CD1c-positive myeloid dendritic cell (primary cell): ENCODE measurements around the gene BCOR.

Experiments
- DNase-seq: peaks from one replicate; pipeline ENCODE4 v3.0.0-alpha.2; 2016; ENCODE audit errors: extremely low spot score

The BCOR gene

DNA sequence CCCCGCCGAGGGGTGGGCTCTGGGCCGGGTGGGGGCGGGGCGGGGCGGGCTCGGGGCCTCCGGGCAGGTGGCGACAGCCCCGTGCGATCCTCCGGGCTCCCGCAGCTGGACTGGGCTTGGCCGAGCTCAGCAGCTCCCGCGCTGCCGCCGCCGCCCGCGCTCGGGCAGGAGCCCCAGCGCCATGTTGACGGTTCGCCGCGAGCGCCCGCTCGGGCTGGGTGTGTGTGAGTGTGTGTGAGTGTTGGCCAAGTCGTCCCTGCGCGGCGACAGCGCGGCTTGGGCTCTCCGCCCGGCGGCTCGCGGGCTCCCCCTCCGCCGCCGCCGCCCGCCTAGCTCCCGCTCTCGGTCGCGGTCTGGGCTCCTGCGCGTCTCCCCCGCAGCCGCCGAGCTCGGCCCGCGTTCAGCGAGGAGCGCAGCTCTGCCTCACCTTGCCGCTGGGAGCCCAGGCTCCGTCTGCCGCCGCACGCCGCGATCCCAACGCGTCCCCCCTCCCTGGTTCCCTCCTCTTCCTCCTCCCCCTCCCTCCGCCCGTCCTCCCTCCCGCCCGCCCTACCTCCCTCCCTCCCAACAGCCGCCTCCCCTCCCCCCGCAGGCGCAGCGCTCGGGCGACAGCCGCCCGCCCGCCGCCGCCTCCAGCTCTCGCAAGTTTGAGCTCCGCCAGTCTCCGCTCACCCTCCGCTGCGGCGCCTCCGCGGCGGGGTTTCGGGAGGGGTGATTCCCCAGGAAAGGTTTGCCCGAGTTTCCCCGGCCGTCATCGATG, at the start of gene BCOR:
Gene BCOR (minus strand): TSS at position 455 of the 760 bp plus-strand sequence. CDS start 20,029 bp downstream, outside the sequence.
- peak; percentile 65 for DNase-seq

DNA sequence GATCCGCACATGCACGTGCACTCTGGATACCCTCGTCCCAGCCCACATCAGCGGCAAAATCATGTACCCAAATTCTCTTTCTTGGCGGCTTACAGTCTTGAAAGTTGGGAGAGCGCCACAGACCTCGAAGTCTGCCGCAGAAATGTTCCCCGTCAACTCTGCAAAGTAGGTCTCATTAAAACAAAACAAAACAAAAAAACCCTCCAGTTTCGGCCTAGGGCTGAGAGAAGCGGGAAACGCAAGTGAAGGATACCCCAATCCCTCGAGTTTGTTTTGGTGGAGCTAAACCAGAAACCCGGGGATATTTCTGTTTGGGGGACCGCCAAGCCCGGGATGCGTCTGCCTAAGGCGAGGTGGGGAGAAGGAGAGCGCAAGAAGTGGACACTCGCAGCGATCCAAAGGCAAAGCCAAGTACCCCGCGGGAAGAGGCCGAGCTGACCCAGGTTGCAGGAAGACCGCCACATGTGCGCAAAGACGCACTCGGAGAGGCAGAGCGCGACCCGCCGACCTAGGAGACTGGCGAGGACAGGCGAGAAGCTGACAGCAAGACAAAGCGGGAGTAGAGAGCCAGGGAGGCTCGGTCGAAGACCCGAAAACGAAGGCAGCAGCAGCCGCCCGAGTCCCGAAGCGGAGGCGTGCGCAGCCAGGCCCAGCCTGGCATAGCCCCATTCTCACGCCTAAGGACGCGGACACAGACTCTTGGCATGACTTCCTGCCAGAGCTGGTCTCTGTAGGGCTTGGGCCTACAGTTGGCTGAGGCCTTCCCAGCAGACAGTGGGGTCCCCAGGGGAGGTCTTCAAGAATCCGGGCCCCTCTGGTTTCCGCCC, 49.6 kb upstream of the BCOR start:
- DNase-seq = no peak

DNA sequence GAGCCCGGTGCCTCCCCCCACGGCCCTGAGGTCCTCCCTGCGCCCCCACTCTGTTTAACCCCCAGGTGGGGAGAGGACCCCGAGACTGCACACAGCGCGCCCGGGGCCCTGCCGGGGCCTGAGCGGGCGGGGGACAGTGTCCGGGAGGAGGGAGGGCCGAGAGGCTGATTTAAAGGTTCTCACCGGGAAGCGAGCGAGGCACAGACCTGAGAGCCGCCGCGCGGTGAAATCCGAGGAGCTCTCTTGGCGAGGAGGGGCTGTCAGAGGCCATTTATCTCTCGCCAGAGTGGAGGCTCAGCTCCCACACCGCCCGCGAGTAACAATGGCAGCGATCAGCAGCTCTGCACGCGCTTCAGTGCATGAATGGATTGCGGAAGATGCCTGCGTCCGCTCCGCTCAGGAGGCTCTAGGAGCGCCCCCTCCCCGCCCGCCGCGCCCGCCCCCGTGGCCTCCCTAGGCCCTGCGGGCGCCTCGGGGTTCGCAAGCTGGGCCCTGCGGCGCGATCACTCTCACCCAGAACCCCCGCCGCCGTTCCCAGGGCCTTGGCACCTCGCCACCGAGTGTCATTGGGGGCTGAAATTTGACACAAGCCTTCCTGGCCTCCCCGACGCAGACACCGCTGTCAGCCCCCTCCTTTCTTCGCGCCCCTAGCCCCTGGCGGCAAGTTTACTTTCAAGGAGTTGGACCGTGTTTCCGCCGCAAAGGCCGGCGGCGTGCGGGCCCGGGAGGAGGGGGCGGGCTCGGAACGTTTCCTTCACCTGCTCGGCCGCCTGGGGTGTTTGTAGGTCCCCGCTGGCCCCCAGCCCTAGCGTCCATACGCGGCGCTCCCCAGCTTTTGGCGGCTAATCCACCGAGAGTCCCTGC, 48.7 kb upstream of the BCOR start:
- peak; percentile 50 for DNase-seq

DNA sequence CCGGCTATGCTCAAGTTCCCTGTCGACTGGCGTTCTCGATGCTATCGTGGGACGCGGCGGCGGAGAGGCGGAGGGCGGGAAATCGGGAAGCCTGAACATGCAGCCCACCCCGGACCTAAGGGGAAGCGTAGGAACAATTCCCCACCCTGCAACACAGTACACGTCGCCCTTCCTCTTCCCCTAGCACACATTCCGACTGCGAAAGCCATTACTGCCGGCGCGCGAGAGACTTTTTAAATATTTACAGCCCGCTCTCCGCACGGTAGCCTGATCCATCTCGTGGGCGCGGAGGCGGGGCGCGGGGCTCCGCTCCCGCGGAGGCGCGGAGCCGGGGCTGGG, 48.1 kb upstream of the BCOR start:
- peak; percentile 37 for DNase-seq

DNA sequence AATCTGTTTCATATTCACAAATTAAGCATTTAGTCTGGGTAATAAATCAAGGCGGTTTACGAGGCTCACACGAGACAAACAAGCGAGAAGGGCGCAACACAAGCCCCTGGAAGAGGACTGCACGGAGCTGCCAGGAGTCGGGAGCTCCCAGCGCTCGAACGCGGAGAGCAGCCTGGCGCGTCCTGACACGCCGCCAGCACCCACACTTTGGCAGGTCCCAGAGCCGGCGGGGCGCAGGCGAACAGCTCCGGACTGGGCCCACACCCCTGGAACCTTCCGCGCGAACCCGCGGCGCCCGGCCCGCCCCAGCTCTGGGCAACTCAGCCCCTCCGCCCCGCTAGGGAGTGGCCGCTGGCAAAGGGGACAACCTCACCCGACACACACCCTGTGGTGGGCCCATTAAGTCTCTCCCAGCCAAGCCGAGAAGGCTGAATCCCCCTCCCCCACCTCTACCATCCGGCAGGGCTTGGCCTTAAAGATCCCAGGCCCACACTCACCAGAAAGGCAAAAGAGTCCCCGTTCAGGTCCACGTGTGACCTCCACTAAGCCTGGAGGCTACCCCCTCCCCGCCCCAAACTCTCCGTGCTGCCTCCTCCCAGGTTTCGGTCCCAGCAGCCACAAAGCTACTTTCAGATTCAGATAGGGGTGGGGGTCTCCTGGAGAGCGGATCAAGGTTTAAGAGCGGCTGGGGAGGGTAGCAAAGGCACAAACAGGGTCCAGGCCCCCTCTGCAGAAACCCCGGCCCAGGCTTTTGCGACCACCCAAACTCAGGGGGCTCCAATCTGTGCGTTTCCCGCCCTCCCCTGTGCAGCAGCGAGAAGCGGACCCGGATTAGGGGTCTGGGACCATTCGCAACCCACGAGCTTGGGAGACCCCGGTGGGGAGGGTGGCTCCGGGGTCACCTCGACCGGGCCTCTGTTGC, 47.5 kb upstream of the BCOR start:
- DNase-seq = no peak

DNA sequence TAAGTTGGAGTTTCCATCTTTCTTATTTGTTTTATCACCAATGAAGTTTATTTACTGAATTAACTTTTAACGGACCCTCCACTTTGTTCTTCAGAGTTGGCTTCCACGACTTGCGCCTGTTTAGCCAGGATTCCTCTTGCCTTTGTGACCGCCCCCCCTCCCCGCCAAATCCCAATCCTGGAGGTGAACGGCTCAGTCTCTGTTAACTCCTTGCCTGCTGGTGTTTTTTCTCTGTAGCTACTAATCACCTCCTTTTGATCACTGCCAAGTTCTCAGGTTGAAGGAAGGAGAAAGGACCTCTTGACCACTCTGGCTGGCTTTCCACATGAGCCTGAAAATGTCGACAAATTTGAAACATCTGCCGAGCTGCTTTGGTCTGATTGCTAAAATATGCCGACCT, 46.8 kb upstream of the BCOR start:
- DNase-seq = no peak

DNA sequence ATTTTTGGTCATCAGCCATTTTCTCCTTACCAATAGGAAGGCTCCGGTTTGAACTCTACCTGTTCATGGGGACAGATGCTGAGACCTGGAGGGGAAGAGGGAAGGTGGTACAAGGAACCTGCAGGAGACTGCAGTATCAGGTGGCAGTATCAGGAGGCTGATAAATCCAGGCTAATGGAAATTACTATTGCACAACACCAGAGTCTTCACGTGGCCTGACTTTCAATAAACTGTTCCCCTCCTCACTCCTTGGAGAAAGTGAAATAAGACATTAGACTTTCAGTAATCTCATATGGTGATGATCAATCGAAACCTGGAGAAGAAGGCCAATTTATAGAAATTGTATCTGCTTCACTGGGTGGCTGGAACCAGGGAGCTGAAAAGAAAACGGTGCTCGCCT, 46.2 kb upstream of the BCOR start:
- no peak for DNase-seq

DNA sequence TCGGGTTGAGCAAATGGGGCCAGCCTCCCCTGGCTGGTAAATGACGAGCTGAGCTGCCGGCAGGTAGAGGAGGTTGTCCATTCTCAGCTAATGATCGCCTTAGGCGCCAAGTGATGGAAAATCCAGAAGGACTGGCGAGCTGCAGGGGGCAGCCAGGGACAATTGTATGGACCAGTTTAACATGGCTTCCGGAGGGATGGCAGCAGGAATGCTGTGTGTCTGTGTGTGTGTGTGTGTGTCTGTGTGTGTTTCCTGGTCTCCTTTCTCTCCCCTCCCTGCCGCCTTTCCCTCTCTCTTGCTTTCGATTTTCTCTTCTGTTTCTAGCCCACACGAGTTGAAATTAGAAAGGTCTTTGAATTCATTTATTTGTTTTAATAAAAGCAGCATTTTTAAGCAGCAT, 45.2 kb upstream of the BCOR start:
- no peak for DNase-seq

DNA sequence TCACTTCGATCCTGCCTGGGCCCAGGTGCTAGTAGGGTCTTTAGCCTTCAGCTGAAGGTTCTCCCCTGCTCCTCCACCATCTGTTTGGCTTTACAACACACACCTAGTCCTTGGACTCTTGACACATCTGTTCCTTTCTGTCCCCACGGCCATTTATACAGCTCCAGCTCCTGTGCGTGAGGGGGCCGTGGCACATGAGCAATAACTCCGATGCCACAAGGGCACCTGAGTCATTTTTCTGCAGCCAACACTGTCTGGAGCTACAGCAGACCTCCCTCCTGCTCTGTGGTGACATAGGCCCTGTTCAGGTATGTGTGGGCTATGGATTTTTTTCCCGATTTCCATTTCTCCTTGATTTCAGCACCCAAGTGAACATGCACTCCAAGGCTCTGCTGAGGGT, 44.7 kb upstream of the BCOR start:
- DNase-seq = no peak

DNA sequence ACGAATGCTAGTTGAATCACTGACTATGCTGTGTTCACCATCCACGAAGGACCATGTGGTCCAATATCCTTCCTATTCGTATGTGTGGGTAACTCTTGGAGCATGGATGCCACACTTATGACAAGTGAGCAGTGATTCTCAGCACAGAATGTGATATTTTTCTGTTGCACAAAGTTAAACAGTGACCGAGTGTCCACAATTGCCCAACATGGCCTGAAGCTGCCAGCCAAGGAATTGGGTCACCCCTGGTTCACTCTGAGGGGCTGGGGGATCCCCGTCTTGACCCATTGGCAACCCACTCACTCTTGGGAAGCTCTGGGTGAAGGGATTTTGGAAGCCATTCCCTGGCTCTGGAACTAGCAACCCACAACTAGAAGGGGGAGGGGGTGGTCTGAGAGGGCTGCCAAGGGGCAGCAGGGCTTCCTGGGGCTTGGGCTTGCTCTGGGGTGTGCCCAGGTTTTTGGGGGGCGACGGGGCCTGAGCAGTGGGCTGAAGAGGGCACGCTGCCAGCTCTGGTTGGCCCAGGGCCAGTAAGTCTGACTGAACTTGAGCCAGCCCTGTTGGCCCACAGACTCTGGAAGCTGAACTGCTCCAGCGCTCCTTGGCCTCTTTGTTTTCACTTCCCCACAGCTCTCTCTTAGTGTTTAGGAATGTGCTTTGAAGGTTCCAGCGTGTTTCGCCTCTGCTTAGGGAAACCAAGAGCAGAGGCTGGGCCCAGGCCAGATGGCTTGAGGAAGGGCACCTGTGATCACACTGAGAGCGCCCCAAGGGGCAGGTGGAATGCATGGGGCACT, 43.1 kb upstream of the BCOR start:
- peak; percentile 57 for DNase-seq

DNA sequence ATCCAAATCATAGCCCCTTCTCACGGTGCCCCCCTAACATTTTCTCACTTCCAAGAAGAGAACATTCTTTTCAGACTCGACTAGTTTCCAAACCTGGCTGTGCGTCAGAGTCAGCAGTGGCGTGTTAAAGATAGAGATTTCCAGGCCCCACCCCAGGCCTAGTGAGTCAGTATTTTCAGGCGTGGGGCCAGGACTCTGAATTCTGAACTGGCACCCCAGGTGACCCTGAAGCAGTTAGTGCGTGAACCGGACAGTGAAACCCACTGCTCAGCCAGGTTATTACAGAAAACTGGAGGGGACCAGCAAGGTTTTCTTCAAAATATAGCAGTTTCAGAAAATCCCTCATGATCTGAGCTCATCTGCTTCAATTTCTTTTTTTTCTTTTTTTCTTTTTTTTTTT, 35.0 kb upstream of the BCOR start:
- no peak for DNase-seq

DNA sequence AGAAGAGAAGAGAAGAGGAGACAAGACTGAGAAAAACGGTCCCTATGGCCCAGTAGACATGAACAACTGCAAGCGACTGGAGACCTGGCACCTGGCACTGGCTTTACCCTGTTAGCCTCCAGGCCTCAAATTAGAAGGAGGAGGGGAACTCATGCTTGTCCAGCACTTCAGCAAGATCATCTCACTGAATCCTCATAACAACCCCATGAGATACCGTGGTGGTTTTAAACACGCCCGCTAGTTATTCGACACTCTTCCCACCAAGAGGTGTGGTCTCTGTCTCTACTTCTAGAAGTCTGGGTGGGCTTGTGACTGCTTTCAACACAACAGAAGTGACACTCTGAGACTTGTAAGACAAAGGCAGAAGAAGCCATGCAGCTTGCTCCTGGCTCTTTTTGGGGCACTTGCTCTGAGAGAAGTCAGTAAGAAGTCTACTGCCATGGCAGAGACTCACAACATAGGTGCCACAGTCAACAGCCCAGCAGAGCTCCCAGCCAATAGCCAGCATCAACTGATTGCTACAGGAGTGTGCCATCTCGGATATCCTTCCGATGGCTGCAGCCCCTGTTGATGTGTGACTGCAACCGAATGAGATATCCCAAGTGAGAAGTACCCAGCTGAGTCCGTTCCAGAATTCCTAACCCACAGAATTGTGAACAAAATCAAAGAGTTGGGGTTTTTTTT, 34.0 kb upstream of the BCOR start:
- no peak for DNase-seq

DNA sequence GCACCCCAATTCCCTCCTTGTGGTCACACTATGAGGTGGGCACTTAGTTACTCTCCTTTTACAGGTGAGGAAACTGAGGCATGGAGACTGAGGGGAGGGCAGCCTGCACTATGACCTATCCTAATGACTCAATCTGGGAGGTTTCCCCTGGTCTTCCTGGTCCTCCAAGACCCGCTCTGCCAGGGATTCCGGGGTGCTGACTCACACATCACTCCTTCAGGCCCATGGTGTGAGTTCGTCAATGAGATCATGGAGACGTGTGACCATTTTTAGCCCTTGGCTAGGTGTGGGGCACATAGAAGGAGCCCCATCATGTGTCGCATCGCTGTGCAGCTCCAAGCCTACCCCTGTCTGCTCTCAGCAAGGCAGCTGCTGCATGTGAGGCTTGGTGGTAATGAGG, 32.4 kb upstream of the BCOR start:
- no peak for DNase-seq

DNA sequence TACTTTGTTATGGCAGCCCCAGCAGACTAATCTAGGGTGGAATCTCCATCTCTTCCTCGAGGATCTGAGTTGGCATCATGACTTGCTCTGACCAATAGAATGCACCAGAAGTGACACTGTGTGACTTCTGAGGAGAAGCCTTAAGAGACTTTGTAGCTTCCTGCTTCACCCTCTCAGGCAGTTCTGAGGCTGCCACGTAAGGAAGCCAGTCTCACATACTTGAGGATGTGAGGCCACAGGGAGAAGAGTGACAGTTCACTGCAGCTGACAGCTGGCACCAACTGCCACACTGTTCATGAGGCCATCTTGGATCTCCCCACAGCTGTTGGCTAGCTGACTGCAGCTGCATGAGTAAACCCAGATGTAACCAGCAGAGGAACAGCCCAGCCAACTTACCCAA, 29.3 kb upstream of the BCOR start:
- peak; percentile 48 for DNase-seq

DNA sequence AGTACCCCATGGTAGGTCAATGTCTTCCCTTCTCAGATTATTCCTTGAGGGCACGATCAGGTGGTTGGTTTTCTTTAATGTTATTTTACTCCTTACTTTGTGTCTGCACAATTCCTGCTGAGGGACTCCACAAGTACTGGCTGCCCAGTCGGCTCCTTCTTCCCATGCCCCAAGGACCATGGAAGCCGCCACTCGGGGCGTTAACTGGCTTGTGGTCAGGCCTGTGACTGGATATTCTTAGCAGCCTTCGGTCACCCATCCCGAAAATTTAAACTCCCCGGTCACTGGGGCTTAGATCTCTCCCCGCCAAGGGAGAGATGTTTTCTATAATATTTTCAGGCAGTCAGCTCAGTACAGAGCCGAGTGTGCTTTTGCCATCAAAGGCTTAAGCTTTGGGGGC, 24.7 kb upstream of the BCOR start:
- no peak for DNase-seq

DNA sequence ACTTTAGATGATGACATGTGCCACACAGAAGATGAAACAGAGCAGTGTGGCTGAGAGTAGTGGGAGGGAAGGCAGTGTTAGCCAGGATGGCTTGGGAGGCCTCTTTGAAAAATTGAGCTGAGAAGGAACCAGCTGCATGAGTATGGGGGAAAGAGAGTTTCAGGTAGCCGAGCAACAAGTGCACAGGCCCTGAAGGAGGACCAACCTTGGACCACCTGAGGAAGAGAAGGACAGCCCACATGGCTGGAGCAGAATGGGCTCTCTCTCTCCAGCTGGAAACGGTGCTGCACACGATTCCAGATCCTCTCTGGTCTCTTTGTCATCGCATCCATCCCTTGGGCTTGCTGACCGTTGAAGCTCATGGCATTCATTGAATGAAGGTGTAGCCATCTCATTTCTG, 23.9 kb upstream of the BCOR start:
- no peak for DNase-seq

DNA sequence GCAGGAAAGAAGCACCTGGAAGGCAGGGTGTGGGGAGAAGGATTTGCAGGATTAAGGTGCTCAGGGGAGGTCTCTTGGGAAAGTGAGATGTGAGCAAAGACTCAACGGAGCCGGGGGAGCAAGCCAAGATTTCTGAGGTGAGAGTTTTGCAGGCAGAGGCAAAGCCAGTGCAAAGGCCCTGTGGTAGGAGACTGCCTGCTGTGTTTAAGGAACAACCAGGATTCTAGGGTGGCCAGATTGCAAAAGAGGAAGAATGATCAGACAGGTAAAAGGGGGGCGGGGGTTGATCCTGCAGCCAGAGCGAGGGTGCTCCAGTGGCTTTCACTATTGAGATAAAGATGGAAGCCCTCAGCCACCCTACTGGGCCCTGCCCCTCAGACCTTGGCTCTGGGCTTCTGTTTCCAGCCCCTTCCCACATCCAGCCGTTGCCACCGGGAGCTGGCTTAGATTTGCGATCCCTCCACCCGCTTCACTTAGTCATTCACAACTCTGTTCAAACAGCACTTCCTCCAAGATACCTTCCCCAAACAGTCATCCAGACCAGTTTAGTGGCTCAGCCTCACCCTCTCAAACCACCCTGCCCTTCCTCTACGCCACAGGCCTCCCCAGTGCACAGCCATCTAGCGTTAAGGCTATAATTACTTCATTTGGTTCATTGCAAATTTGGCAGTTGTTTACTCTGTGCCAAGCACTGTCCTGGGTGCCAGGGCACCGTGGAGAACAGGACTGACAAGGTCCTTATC, 23.3 kb upstream of the BCOR start:
- DNase-seq = peak; percentile 53

DNA sequence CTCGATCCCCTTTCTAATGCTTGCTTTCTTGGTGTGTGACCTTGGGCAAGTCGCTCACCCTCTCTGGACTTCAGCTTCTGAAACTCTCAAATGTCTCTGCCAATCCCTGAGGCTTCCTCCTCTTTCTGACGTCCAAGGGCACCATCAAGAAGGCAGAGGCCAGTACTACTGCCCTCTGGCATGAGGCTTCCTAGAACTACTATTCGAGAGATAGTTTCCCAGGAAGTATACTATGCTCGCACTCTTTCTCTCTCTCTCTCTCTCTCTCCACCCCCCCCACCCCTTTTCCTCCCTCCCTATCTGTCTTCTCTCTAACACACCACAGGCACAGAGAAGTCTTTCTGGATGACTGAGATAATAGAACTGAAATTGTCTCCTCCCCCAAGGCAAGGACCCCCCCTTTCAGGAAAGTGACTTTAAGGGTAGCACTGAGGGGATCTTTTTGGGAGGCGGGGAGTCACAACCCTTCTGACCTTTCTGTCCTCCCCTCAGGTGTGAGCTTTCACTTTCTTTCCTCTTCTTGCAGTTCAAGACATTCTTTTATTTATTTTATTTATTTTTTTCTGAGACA, 20.0 kb upstream of the BCOR start:
- DNase-seq = no peak

DNA sequence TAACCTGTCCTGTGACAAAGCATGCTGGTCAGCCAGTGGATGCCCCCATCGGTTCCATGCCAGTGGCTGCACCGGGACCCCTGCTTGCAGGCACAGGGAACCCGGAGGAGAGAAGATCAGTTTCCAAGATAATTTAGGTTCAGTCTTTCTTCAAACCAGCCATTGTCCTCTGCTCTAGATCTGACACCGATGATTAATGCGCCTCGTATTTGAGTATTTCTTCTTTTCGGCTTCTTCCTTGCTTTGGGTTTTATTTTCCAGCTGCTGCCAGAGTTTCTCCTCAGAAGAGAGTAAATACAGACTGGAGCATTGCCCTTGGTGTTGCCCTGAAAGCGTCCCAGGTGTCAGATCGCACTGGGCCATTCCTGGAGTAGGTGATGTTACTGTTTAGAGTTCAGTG, 19.2 kb upstream of the BCOR start:
- no peak for DNase-seq
